Kidney (tissue), 14 donors: Measurements from ENCODE around the gene MYL3. TPM values are rescaled to one million over a fixed set of nuclear protein-coding genes. Genes with fewer than 3 reads are reported as not detected.

ENCODE experiments used
- DNase-seq, 5 donors: peaks; one replicate each; pipeline ENCODE4 v3.0.0-alpha.2; 2013 to 2020
- FAIRE-seq: peaks from 2 replicates; lab custom pipeline; 2012; peaks lifted over from hg19 to GRCh38; lab: Jason Lieb, UNC
- H3K27ac ChIP-seq, 2 donors: one replicate each; pipeline ENCODE4 v1.7.0; 2013; ENCODE audit warnings: low read depth in 2 of 2, low read length in 2 of 2, inconsistent platforms in 1 of 2
- H3K27me3 ChIP-seq: one replicate; pipeline ENCODE4 v1.7.1; 2013; ENCODE audit warnings: low read length, inconsistent platforms; ENCODE audit not compliant: control insufficient read depth, insufficient read depth
- H3K36me3 ChIP-seq, 3 donors: one replicate each; pipeline versions ENCODE4 v1.7.0 to v1.7.1; 2013; ENCODE audit warnings: low read length in 3 of 3, control low read depth in 1 of 3, inconsistent platforms in 1 of 3; ENCODE audit not compliant: insufficient read depth in 3 of 3, control insufficient read depth in 2 of 3
- H3K4me1 ChIP-seq, 3 donors: one replicate each; pipeline versions ENCODE4 v1.7.0 to v1.7.1; 2013; ENCODE audit warnings: low read length in 3 of 3, inconsistent platforms in 1 of 3, low read depth in 1 of 3; ENCODE audit not compliant: control insufficient read depth in 2 of 3, insufficient read depth in 2 of 3
- H3K4me3 ChIP-seq, 3 donors: one replicate each; pipeline versions ENCODE4 v1.7.0 to v1.8.1; 2013; ENCODE audit warnings: low read length in 3 of 3, control low read depth in 1 of 3, inconsistent platforms in 1 of 3
- H3K9ac ChIP-seq, 3 donors: one replicate each; pipeline versions ENCODE4 v1.7.0 to v1.7.1; 2013; ENCODE audit warnings: low read length in 3 of 3, control low read depth in 1 of 3, inconsistent platforms in 1 of 3
- H3K9me3 ChIP-seq, 3 donors: one replicate each; pipeline versions ENCODE4 v1.7.0 to v1.7.1; 2013; ENCODE audit warnings: low read length in 3 of 3, control low read depth in 1 of 3, inconsistent platforms in 1 of 3; ENCODE audit not compliant: control insufficient read depth in 2 of 3, insufficient read depth in 1 of 3
- CTCF ChIP-seq: IDR thresholded peaks from 3 replicates; pipeline ENCODE4 v1.5.1; 2012; ENCODE audit warnings: mild to moderate bottlenecking, moderate library complexity, borderline replicate concordance; ENCODE audit not compliant: insufficient read depth; ENCODE audit errors: extremely low read depth
- intact Hi-C: fragments of 100-400 bp; cut with DNase I; formaldehyde crosslinking; loops from one replicate; pipeline ENCODE4 v1.11.1; 2022
- polyA plus RNA-seq: library from polyadenylated mRNA; stranded (reverse); fragments of 350-450 nt; fragmentation: Illumina TruSeq; extraction: RNeasy Lipid Tissue Mini Kit (QIAGEN cat#74804); gene quantifications from one replicate; pipeline ENCODE4 v1.2.3, GENCODE V29; 2014; ENCODE audit warnings: low read depth, low replicate concordance; ENCODE audit not compliant: insufficient read depth
- total RNA-seq: library from RNA; stranded (reverse); fragmentation: NEBNext Ultra II Directional; extraction: Animal tissue kit (Norgen Biotek cat#: 25700); gene quantifications from one replicate; pipeline ENCODE4 v1.2.1, GENCODE V29; 2021
- donor health status: control.
- donor health status: control.
- donor health status: control.
- donor health status: control.
- donor health status: control.
- donor health status: DM: yes; HTN: yes; CAD: no.
- donor health status: Normal renal cell carcinoma (clear cell type).

The MYL3 gene
- total and polyA plus RNA-seq, 2 donors from 2014 or later: 41.3 to 81.9 TPM

- H3K4me3 ChIP-seq: no peak overlapping the region
- H3K27me3 ChIP-seq: no peaks in the 10 kb centered on the region
- peak overlapping the region; percentile 93 to 100 for H3K27ac ChIP-seq
- no peaks in the 10 kb centered on the region for H3K9me3 ChIP-seq
- FAIRE-seq (no peak), DNase-seq (no peak)
- no peaks in the 10 kb centered on the region for H3K36me3 ChIP-seq
- no peak for TF ChIP-seq CTCF
- H3K4me1 ChIP-seq: peaks cover 9 to 85% (median 76%) of the 10 kb centered on the region in 3 donors
- peak overlapping the region in 1 of 3 donors; percentile 74 for H3K9ac ChIP-seq
- intact Hi-C loops: no loop called here
These were observed 10.3 kb upstream of the MYL3 start for GRCh38 chr3:46873521-46873920.

GRCh38 chr3:46871222-46871621 is 8.0 kb upstream of the MYL3 start:
- H3K27me3 ChIP-seq: no peaks in the 10 kb centered on the region
- H3K4me3 ChIP-seq: no peak overlapping the region
- peaks cover 8 to 83% (median 71%) of the 10 kb centered on the region in 3 donors for H3K4me1 ChIP-seq
- no peak for TF ChIP-seq CTCF
- no peaks in the 10 kb centered on the region for H3K9me3 ChIP-seq
- no peaks in the 10 kb centered on the region for H3K36me3 ChIP-seq
- no peak for DNase-seq
- no peak for FAIRE-seq
- intact Hi-C loops: no loop called here
- peak overlapping the region in 1 of 2 donors; percentile 8 for H3K27ac ChIP-seq
- H3K9ac ChIP-seq: no peak overlapping the region

- no peak for TF ChIP-seq CTCF
- peak overlapping the region in 1 of 3 donors; percentile 40 for H3K9ac ChIP-seq
- no peaks in the 10 kb centered on the region for H3K36me3 ChIP-seq
- no peaks in the 10 kb centered on the region for H3K27me3 ChIP-seq
- no peak overlapping the region for H3K4me3 ChIP-seq
- DNase-seq: no peak
- H3K27ac ChIP-seq: no peak overlapping the region
- H3K9me3 ChIP-seq: no peaks in the 10 kb centered on the region
- peaks cover 7 to 79% (median 65%) of the 10 kb centered on the region in 3 donors for H3K4me1 ChIP-seq
- intact Hi-C loops: no loop called here
- FAIRE-seq: no peak
These were observed 7.4 kb upstream of the MYL3 start for GRCh38 chr3:46870651-46871050.

- H3K27me3 ChIP-seq: no peaks in the 10 kb centered on the region
- no peak for FAIRE-seq
- intact Hi-C loops: no loop called here
- DNase-seq: no peak
- no peak overlapping the region for H3K27ac ChIP-seq
- no peak overlapping the region for H3K4me3 ChIP-seq
- peaks cover 3 to 69% (median 53%) of the 10 kb centered on the region in 3 donors for H3K4me1 ChIP-seq
- H3K36me3 ChIP-seq: no peaks in the 10 kb centered on the region
- H3K9ac ChIP-seq: no peak overlapping the region
- H3K9me3 ChIP-seq: no peaks in the 10 kb centered on the region
- TF ChIP-seq CTCF: no peak
These were observed 6.2 kb upstream of the MYL3 start for GRCh38 chr3:46869440-46869839.
